ENCODE data around the gene CENPP. TPM values are rescaled to one million over a fixed set of nuclear protein-coding genes. Genes with fewer than 3 reads are reported as not detected.

CENPP gene
- total RNA-seq, 1 donor from 2014 or later = 1.9 TPM

DNA sequence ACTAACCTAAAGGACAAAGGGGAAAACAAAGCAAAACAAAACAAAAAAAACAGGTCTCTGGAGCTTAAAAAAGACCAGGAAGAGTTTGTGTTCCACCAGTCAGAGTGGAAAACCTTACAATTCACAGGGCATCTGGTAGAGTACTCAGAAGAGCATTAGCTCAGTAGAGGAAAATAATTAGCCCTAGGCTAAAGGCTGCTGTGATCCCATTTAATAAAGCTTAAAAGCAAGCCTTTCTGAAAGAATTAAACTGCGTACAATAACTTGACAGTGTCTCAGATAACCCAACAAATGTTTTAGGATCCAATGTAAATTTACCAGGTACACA, 202.7 kb downstream of the CENPP start:
- no peak overlapping the region for H3K27ac ChIP-seq (ENCODE audit: low read depth, low read length)
- TF ChIP-seq, protein P1, sequence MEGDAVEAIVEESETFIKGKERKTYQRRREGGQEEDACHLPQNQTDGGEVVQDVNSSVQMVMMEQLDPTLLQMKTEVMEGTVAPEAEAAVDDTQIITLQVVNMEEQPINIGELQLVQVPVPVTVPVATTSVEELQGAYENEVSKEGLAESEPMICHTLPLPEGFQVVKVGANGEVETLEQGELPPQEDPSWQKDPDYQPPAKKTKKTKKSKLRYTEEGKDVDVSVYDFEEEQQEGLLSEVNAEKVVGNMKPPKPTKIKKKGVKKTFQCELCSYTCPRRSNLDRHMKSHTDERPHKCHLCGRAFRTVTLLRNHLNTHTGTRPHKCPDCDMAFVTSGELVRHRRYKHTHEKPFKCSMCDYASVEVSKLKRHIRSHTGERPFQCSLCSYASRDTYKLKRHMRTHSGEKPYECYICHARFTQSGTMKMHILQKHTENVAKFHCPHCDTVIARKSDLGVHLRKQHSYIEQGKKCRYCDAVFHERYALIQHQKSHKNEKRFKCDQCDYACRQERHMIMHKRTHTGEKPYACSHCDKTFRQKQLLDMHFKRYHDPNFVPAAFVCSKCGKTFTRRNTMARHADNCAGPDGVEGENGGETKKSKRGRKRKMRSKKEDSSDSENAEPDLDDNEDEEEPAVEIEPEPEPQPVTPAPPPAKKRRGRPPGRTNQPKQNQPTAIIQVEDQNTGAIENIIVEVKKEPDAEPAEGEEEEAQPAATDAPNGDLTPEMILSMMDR (IDR thresholded peaks at IDR 0.05; ENCODE audit: insufficient read depth, low read depth, low read length) = no peak
- TF ChIP-seq EZH2 (IDR thresholded peaks at IDR 0.05; ENCODE audit: insufficient read depth, low read length) = no peak
- Mint-ChIP-seq H3K9me3 (ENCODE audit: unreplicated experiment) (no peaks in the 10 kb centered on the region), H3K4me3 (ENCODE audit: unreplicated experiment) (no peak overlapping the region), H3K27ac (ENCODE audit: unreplicated experiment) (no peak overlapping the region), H3K4me1 (ENCODE audit: low read depth, unreplicated experiment) (no peaks in the 10 kb centered on the region), H3K27me3 (ENCODE audit: low read depth, unreplicated experiment) (no peaks in the 10 kb centered on the region), H3K36me3 (ENCODE audit: low read depth, unreplicated experiment) (no peaks in the 10 kb centered on the region)
- no peaks in the 10 kb centered on the region for H3K4me1 ChIP-seq (ENCODE audit: insufficient read depth, low read length)
- no peaks in the 10 kb centered on the region for H3K79me2 ChIP-seq (ENCODE audit: insufficient read depth, low read length)
- H3K9me3 ChIP-seq (ENCODE audit: insufficient read depth, low read depth, low read length) = no peaks in the 10 kb centered on the region
- no peak overlapping the region for H2AFZ ChIP-seq (ENCODE audit: low read depth, low read length)
- DNase-seq (ENCODE audit: low read depth) = no peak
- no peak overlapping the region for H3K4me3 ChIP-seq (ENCODE audit: insufficient read depth, low read depth, low read length)
- no peak for FAIRE-seq
- H3K36me3 ChIP-seq (ENCODE audit: insufficient read depth, low read length) = no peaks in the 10 kb centered on the region
- H3K27me3 ChIP-seq (ENCODE audit: insufficient read depth, low read length) = no peaks in the 10 kb centered on the region
- H3K4me2 ChIP-seq (ENCODE audit: low read length) = no peak overlapping the region
- no peaks in the 10 kb centered on the region for H4K20me1 ChIP-seq (ENCODE audit: insufficient read depth, low read length)
- no peak overlapping the region for H3K9ac ChIP-seq (ENCODE audit: low read length)

DNA sequence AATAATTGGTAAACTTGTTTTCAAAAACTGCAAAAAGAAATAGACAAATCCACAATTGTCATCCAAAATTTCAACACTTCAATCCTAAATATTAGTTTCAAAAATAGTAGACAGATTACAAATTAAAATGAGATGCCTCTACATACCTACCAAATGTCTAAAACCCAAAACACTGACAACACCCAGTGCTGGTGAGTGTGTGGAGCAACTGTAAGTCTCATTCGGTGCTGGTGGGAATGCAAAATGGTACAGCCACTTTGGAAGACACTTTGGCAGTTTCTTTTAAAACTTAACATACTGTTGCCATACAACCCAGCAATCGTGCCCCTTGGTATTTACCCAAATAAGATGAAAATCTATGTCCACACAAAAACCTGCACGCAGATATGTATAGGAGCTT, 203.4 kb downstream of the CENPP start:
- Mint-ChIP-seq H3K36me3 (ENCODE audit: low read depth, unreplicated experiment) (no peaks in the 10 kb centered on the region), H3K27me3 (ENCODE audit: low read depth, unreplicated experiment) (no peaks in the 10 kb centered on the region), H3K4me3 (ENCODE audit: unreplicated experiment) (no peak overlapping the region), H3K27ac (ENCODE audit: unreplicated experiment) (no peak overlapping the region), H3K4me1 (ENCODE audit: low read depth, unreplicated experiment) (no peaks in the 10 kb centered on the region), H3K9me3 (ENCODE audit: unreplicated experiment) (no peaks in the 10 kb centered on the region)
- Histone ChIP-seq H3K27ac (ENCODE audit: low read depth, low read length) (no peak overlapping the region), H3K79me2 (ENCODE audit: insufficient read depth, low read length) (no peaks in the 10 kb centered on the region), H4K20me1 (ENCODE audit: insufficient read depth, low read length) (no peaks in the 10 kb centered on the region), H3K4me3 (ENCODE audit: insufficient read depth, low read depth, low read length) (no peak overlapping the region), H3K4me2 (ENCODE audit: low read length) (no peak overlapping the region), H3K9me3 (ENCODE audit: insufficient read depth, low read depth, low read length) (no peaks in the 10 kb centered on the region), H2AFZ (ENCODE audit: low read depth, low read length) (no peak overlapping the region), H3K9ac (ENCODE audit: low read length) (no peak overlapping the region), H3K27me3 (ENCODE audit: insufficient read depth, low read length) (no peaks in the 10 kb centered on the region), H3K4me1 (ENCODE audit: insufficient read depth, low read length) (no peaks in the 10 kb centered on the region), H3K36me3 (ENCODE audit: insufficient read depth, low read length) (no peaks in the 10 kb centered on the region)
- no peak for DNase-seq (ENCODE audit: low read depth)
- no peak for FAIRE-seq
- TF ChIP-seq, protein P1 (IDR thresholded peaks at IDR 0.05; ENCODE audit: insufficient read depth, low read depth, low read length) = no peak
- TF ChIP-seq EZH2 (IDR thresholded peaks at IDR 0.05; ENCODE audit: insufficient read depth, low read length) = no peak

DNA sequence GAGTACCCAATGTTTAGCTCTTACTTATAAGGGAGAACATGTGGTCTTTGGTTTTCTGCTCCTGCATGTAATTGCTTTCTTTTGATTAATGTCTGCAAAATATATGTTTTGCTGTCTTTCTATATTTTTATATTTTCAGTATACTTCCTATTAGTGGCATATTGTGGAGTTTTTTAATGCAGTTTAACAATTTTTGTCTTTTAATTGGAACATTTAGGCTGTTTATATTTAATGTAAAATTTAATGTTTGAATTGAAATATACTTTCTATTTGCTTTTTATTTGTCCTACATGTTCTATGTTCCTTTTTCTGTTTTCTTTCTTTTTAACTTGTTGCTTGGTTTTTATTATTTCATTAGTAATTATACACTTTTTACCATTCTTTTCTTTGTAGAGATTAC, 205.1 kb downstream of the CENPP start:
- no peak overlapping the region for H2AFZ ChIP-seq (ENCODE audit: low read depth, low read length)
- H3K4me1 Mint-ChIP-seq (ENCODE audit: low read depth, unreplicated experiment) = no peaks in the 10 kb centered on the region
- TF ChIP-seq EZH2 (IDR thresholded peaks at IDR 0.05; ENCODE audit: insufficient read depth, low read length) = no peak
- TF ChIP-seq, protein P1 (IDR thresholded peaks at IDR 0.05; ENCODE audit: insufficient read depth, low read depth, low read length) = no peak
- H3K4me3 Mint-ChIP-seq (ENCODE audit: unreplicated experiment) = no peak overlapping the region
- DNase-seq (ENCODE audit: low read depth) = no peak
- H4K20me1 ChIP-seq (ENCODE audit: insufficient read depth, low read length) = no peaks in the 10 kb centered on the region
- no peaks in the 10 kb centered on the region for H3K36me3 Mint-ChIP-seq (ENCODE audit: low read depth, unreplicated experiment)
- no peaks in the 10 kb centered on the region for H3K36me3 ChIP-seq (ENCODE audit: insufficient read depth, low read length)
- H3K9ac ChIP-seq (ENCODE audit: low read length) = no peak overlapping the region
- no peaks in the 10 kb centered on the region for H3K9me3 Mint-ChIP-seq (ENCODE audit: unreplicated experiment)
- no peaks in the 10 kb centered on the region for H3K27me3 Mint-ChIP-seq (ENCODE audit: low read depth, unreplicated experiment)
- no peak for FAIRE-seq
- no peak overlapping the region for H3K4me2 ChIP-seq (ENCODE audit: low read length)
- H3K27ac Mint-ChIP-seq (ENCODE audit: unreplicated experiment) = no peak overlapping the region
- no peak overlapping the region for H3K27ac ChIP-seq (ENCODE audit: low read depth, low read length)
- no peaks in the 10 kb centered on the region for H3K79me2 ChIP-seq (ENCODE audit: insufficient read depth, low read length)
- no peaks in the 10 kb centered on the region for H3K4me1 ChIP-seq (ENCODE audit: insufficient read depth, low read length)
- H3K4me3 ChIP-seq (ENCODE audit: insufficient read depth, low read depth, low read length) = no peak overlapping the region
- no peaks in the 10 kb centered on the region for H3K9me3 ChIP-seq (ENCODE audit: insufficient read depth, low read depth, low read length)
- H3K27me3 ChIP-seq (ENCODE audit: insufficient read depth, low read length) = no peaks in the 10 kb centered on the region

All from astrocyte (in vitro differentiated cells and primary cell).